Measurements from ENCODE around the gene SLC6A16. TPM values are rescaled to one million over a fixed set of nuclear protein-coding genes. Genes with fewer than 3 reads are reported as not detected.
"Not testable (repeated sequence)": the region's sequence is repeated elsewhere in the genome, so short reads cannot be mapped to it uniquely, and the experiment has no call there.

SLC6A16 gene
- total RNA-seq, 4 donors from 2014 or later: 0.55 to 7.5 (median 0.88) TPM; not detected in 1

GRCh38 chr19:49318296-49318695 is 6.7 kb downstream of the SLC6A16 start:
- H3K9me3 ChIP-seq: peaks cover 0 to 18% of the 10 kb centered on the region in 2 donors
- H3K27me3 ChIP-seq: no peaks in the 10 kb centered on the region
- H3K36me3 ChIP-seq: no peaks in the 10 kb centered on the region
- no peaks in the 10 kb centered on the region for H3K4me1 ChIP-seq
- H3K27ac ChIP-seq: no peak overlapping the region
- intact Hi-C loops (cut with DNase I; ENCODE audit: low total_unique reads): no loop called here
- TF ChIP-seq POLR2A (IDR thresholded peaks at IDR 0.05): no peak
- TF ChIP-seq, protein P1, sequence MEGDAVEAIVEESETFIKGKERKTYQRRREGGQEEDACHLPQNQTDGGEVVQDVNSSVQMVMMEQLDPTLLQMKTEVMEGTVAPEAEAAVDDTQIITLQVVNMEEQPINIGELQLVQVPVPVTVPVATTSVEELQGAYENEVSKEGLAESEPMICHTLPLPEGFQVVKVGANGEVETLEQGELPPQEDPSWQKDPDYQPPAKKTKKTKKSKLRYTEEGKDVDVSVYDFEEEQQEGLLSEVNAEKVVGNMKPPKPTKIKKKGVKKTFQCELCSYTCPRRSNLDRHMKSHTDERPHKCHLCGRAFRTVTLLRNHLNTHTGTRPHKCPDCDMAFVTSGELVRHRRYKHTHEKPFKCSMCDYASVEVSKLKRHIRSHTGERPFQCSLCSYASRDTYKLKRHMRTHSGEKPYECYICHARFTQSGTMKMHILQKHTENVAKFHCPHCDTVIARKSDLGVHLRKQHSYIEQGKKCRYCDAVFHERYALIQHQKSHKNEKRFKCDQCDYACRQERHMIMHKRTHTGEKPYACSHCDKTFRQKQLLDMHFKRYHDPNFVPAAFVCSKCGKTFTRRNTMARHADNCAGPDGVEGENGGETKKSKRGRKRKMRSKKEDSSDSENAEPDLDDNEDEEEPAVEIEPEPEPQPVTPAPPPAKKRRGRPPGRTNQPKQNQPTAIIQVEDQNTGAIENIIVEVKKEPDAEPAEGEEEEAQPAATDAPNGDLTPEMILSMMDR (IDR thresholded peaks at IDR 0.05): no peak
- no peak overlapping the region for H3K4me3 ChIP-seq
- DNase-seq: no peak

DNA sequence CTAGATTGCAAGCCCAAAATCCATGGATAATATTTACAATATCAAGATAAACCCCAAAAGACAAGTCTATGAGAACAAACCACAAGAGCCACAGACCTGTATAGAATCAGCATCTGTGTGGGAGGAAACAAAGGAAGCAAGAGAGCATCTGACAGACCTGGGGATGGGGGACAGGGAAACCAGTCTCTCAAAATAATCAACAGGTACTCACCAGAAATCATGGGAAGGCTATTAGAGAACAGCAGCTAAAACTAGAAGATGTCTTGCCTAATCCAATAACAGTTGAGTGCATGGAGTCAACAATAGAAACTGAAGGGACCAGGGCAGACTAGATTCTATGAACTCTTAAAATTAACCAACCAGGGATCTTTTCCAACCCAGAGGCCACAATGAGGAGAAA is 8.7 kb downstream of the SLC6A16 start:
- Histone ChIP-seq H3K4me1 (no peaks in the 10 kb centered on the region), H3K27ac (no peak overlapping the region), H3K27me3 (no peaks in the 10 kb centered on the region), H3K9me3 (peaks cover 0 to 17% of the 10 kb centered on the region in 2 donors), H3K36me3 (no peaks in the 10 kb centered on the region), H3K4me3 (no peak overlapping the region)
- intact Hi-C loops (cut with DNase I; ENCODE audit: low total_unique reads): no loop called here
- no peak for TF ChIP-seq POLR2A (IDR thresholded peaks at IDR 0.05)
- TF ChIP-seq, protein P1 (IDR thresholded peaks at IDR 0.05): no peak
- DNase-seq: no peak

DNA sequence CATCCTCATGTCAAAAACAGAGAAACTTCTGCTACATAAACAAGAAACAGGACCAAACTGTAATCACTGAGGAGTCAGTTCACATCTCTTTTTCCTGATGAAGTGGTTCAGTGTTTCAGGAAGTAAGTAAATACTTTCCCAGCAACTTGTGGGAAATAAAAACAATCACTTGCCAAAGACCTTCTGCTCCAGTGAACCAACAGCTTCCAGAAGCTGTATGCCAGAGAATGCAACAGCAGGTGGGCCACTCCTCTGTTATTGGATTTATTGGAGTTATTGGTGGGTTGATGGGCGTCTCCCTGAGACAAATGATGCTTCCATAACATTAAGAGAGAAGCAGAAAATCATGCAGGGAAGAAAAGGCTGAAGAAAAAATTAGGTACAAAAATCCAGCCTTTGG is 9.9 kb downstream of the SLC6A16 start:
- H3K27ac ChIP-seq: no peak overlapping the region
- TF ChIP-seq, protein P1 (IDR thresholded peaks at IDR 0.05): no peak
- TF ChIP-seq POLR2A (IDR thresholded peaks at IDR 0.05): no peak
- no peaks in the 10 kb centered on the region for H3K4me1 ChIP-seq
- DNase-seq: no peak
- H3K9me3 ChIP-seq: peaks cover 0 to 8% of the 10 kb centered on the region in 2 donors
- no peaks in the 10 kb centered on the region for H3K27me3 ChIP-seq
- intact Hi-C loops (cut with DNase I; ENCODE audit: low total_unique reads): no loop called here
- H3K36me3 ChIP-seq: no peaks in the 10 kb centered on the region
- no peak overlapping the region for H3K4me3 ChIP-seq

- Histone ChIP-seq H3K4me3 (no peak overlapping the region), H3K4me1 (no peaks in the 10 kb centered on the region), H3K27me3 (no peaks in the 10 kb centered on the region), H3K9me3 (no peaks in the 10 kb centered on the region), H3K36me3 (no peaks in the 10 kb centered on the region), H3K27ac (no peak overlapping the region)
- intact Hi-C loops (cut with DNase I; ENCODE audit: low total_unique reads): no loop called here
- no peak for DNase-seq
- TF ChIP-seq, protein P1 (IDR thresholded peaks at IDR 0.05): no peak
- TF ChIP-seq POLR2A (IDR thresholded peaks at IDR 0.05): no peak
Observed at GRCh38 chr19:49309087-49309486, 15.9 kb downstream of the SLC6A16 start.

GRCh38 chr19:49306734-49307133 is 18.3 kb downstream of the SLC6A16 start:
- H3K4me3 ChIP-seq; H3K27ac ChIP-seq; DNase-seq; intact Hi-C loops (cut with DNase I; ENCODE audit: low total_unique reads); H3K27me3 ChIP-seq; H3K36me3 ChIP-seq; H3K4me1 ChIP-seq; H3K9me3 ChIP-seq: not testable (repeated sequence)

- Histone ChIP-seq H3K4me1 (no peaks in the 10 kb centered on the region), H3K4me3 (no peak overlapping the region), H3K27ac (no peak overlapping the region), H3K36me3 (no peaks in the 10 kb centered on the region), H3K27me3 (no peaks in the 10 kb centered on the region), H3K9me3 (no peaks in the 10 kb centered on the region)
- intact Hi-C loops (cut with DNase I; ENCODE audit: low total_unique reads): no loop called here
- TF ChIP-seq, protein P1 (IDR thresholded peaks at IDR 0.05): no peak
- TF ChIP-seq POLR2A (IDR thresholded peaks at IDR 0.05): no peak
- no peak for DNase-seq
Observed at GRCh38 chr19:49301866-49302252, 23.1 kb downstream of the SLC6A16 start.
